HG03378 (cell line): ENCODE measurements around the gene TP53RK.

ENCODE experiments used
- ATAC-seq: cut with Tn5 transposase; IDR thresholded peaks from one replicate; pipeline ENCODE4 v1.9.1; 2021; ENCODE audit warnings: mild to moderate bottlenecking, moderate library complexity; ENCODE audit not compliant: unreplicated experiment

The TP53RK gene

GRCh38 chr20:46708172-46708860, 19.1 kb upstream of the TP53RK start:
- ATAC-seq: no peak

DNA sequence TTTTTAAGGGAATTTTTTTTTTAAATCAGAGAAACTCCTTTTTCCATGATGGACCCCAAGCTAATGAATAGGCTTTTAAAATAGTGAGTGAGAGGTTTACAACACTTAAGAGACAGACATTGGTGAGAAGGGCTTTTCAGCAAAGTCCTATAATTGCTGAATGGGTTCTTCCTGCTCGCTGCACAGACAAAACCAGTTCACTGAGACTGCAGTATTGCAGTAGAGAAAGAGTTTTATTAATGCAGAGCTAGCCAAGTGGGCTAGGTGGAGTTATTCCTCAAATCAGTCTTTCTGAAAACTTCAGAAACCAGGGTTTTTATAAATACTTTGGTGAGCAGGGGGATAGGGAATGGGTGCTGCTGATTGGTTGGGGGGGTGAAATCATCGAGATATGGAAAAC, 17.0 kb upstream of the TP53RK start:
- no peak for ATAC-seq

GRCh38 chr20:46705378-46705729, 16.1 kb upstream of the TP53RK start:
- ATAC-seq: no peak

DNA sequence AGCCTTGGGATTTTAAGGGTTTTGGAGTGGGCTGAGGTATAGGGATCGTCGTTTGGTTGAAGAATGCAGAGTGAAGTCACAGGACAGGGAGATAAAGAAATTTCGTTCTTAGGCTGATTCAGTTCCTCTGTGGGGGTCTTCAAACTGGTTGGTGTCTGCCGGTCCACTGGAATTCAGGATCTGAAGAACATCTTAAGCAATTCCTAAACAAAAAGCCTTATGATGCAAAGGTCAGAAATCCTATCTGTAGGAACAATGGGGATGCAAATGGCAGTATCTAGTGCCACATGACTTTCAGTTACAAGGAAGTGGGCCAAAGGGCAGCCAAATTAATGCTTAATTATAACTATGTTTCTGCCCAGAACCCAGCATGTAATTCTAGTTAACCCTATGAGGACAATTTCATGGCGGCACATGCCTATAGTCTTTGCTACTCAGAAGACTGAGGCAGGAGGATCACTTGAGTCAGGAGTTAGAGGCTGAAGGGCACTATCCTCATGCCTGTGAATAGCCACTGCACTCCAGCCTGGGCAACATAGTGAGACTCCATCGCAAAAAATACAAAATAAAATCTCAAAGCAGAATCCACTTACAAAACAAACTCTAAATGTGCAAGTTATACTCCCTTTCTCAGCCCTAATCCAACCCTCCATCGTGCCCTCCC, 15.6 kb upstream of the TP53RK start:
- ATAC-seq: no peak

- no peak for ATAC-seq
These were observed 14.2 kb upstream of the TP53RK start for GRCh38 chr20:46703435-46703834.

DNA sequence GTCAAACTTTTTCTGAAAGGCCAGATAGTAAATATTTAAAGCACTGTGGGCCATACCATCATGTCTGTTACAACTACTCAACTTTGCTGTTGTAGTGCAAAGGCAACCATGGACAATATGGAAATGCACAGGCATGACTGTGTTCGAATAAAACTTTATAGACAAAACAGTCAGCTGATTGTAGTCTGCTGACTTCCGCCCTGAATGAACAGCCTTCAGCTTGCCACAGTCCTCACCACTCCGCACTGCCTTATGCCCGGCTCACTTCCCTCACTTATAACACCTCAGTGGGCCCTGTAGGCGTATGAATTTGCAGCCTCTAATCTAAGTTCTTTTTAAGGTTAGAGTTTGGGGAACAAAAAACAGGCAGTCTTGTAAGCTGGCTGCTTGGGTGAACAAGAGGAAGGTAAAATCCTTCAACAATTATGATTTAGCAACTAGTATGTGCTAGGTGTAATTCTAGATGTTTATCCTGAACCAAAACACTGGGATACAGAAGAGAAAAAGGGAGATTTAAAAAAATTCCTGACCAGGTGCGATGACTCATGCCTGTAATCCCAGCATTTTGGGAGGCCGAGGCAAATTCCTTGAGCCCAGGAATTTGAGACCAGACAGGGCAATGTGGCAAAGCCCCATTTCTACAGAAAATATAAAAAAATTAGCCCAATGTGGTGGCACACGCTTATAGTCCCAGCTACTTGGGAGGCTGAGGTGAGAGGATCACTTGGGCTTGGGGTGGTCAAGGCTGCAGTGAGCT, 13.4 kb upstream of the TP53RK start:
- no peak for ATAC-seq

GRCh38 chr20:46701986-46702385, 12.7 kb upstream of the TP53RK start:
- no peak for ATAC-seq

GRCh38 chr20:46701556-46701955, 12.3 kb upstream of the TP53RK start:
- no peak for ATAC-seq

- ATAC-seq: no peak
These were observed 11.8 kb upstream of the TP53RK start for GRCh38 chr20:46701057-46701456.

- no peak for ATAC-seq
These were observed 11.2 kb upstream of the TP53RK start for GRCh38 chr20:46700481-46700880.

GRCh38 chr20:46699651-46700359, 10.6 kb upstream of the TP53RK start:
- ATAC-seq: no peak

DNA sequence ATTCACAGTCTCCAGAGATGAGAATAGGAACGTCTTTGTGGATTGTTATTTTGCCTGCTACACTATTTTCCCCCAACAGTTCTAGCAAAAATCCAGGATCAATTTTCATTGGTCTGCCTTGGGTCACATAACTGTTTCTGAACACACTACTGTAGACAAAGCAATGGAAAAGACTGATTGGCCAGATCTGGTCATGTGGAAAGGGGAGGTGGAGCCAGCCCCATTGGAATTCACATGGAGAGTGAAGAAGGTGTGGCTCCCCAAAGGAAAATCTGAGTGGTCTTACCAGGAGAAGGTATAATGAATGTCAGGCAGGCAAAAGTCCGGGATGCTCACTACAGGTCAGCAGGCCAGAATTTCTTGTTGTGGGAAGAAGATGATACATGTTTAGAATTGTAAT, 9.5 kb upstream of the TP53RK start:
- ATAC-seq: no peak

- ATAC-seq: no peak
These were observed 7.6 kb upstream of the TP53RK start for GRCh38 chr20:46696791-46697279.

DNA sequence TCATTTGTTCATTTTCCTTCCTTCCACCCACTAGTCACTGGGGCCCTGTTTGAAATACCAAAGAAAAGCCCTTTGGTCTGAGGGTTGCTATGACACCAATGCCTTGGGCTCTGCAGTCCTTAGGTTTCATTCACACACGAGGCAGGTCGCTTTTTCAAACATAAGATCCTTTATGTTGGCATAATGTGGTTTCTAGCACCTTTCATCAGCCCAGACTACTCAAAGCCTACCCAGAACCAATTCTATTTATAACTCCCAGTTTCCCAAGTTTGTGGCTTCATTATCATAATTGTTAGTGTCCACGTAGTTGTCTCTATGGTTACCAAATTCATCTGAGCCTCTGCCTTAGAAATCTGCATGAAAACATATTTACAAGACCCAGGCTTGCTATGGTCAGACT, 6.6 kb upstream of the TP53RK start:
- no peak for ATAC-seq

DNA sequence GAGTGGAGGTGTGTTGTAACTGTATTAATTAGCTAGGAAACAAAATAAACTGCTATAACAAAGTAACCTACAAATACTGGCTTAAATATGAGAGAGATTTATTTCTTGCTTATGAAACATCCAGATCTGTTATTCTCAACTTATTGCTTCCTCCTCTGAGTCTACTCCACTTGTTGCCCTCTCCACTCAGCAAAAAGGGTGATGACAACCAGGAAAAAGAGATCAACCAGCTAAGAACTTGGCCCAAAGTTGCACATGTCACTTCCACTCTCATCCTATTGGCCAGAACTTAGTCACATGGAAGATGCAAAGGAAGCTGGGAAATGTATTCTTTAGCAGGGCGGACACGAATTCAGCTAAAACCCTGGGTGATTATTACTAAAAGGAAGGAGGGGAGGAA, 5.2 kb upstream of the TP53RK start:
- no peak for ATAC-seq

GRCh38 chr20:46691196-46691595, 2.0 kb upstream of the TP53RK start:
- ATAC-seq: no peak

DNA sequence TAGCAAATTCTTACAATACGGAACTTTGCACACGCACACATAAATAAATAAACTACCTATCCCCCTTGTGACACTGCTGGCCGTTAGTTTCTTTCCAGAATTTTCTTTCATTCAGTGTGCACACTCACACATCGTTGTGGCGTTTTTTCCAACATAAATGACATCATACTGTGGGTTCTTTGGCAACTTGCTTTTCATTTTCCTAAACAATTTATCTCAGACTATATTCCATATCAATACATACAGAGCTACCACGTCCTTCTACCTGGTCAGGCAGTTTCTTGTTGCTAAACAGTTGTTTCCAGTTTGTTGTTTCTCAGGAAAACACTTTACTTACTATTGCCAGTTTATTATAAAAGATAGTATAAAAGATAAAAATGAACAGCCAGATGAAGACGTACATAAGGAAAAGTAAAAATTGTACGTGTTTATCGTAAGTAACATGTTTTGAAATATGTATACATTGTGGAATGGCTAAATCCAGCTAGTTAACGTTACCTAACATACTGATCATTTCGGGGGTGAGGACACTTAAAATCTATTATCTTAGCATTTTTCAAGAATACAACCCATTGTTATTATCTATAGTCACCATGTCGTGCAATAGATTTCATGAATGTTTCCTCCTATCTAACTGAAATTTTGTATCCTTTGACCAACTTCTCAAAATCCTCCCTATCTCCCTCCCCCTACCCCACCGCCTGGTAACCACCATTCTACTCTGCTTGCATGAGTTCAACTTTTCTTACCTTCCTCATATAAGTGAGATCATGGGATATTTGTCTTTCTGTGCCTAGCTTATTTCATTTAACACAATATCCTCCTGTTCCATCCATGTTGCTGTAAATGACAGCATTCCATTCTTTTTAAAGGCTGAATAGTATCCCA, 1.2 kb upstream of the TP53RK start:
- ATAC-seq: no peak

- ATAC-seq: no peak
These were observed 476 bp upstream of the TP53RK start for GRCh38 chr20:46689754-46690085.

GRCh38 chr20:46688151-46689081, 828 bp downstream of the TP53RK start:
- ATAC-seq: no peak
